ENCODE results near the gene SHROOM1. TPM values are rescaled to one million over a fixed set of nuclear protein-coding genes. Genes with fewer than 3 reads are reported as not detected.
"Not testable (repeated sequence)": the region's sequence is repeated elsewhere in the genome, so short reads cannot be mapped to it uniquely, and the experiment has no call there.

Gene SHROOM1
- total RNA-seq, 1 experiment from 2014 or later: 23.3 TPM

GRCh38 chr5:132804219-132804618 is 26.2 kb downstream of the SHROOM1 start:
- intact Hi-C loops (cut with micrococcal nuclease; ENCODE audit: unreplicated experiment); H3K4me2 ChIP-seq; H3K4me1 ChIP-seq (replicated peaks; ENCODE audit: insufficient read depth); POLR2A ChIA-PET (ENCODE audit: unreplicated experiment); CTCF ChIA-PET; H3K27ac ChIP-seq; H3K27me3 ChIP-seq (ENCODE audit: insufficient read depth, low read depth); DNase-seq; H4K20me1 ChIP-seq (ENCODE audit: insufficient read depth); H3F3A ChIP-seq (ENCODE audit: insufficient read depth, low read depth); BruUV-seq (replicated peaks); H3K4me3 ChIP-seq; H3K36me3 ChIP-seq (ENCODE audit: low read depth); H3K79me2 ChIP-seq (ENCODE audit: low read depth); H2AFZ ChIP-seq; H3K9me2 ChIP-seq (ENCODE audit: insufficient read depth); H3K9me3 ChIP-seq (ENCODE audit: insufficient read depth, low read depth): not testable (repeated sequence)

GRCh38 chr5:132802685-132803066 is 27.8 kb downstream of the SHROOM1 start:
- intact Hi-C loops (cut with micrococcal nuclease; ENCODE audit: unreplicated experiment); POLR2A ChIA-PET (ENCODE audit: unreplicated experiment); H3K27me3 ChIP-seq (ENCODE audit: insufficient read depth, low read depth); H3K79me2 ChIP-seq (ENCODE audit: low read depth); H3F3A ChIP-seq (ENCODE audit: insufficient read depth, low read depth); BruUV-seq (replicated peaks); H3K9me2 ChIP-seq (ENCODE audit: insufficient read depth); H2AFZ ChIP-seq; H3K36me3 ChIP-seq (ENCODE audit: low read depth); H3K27ac ChIP-seq; DNase-seq; CTCF ChIA-PET; H3K4me2 ChIP-seq; H3K4me1 ChIP-seq (replicated peaks; ENCODE audit: insufficient read depth); H3K4me3 ChIP-seq; H3K9me3 ChIP-seq (ENCODE audit: insufficient read depth, low read depth); H4K20me1 ChIP-seq (ENCODE audit: insufficient read depth): not testable (repeated sequence)

- Histone ChIP-seq H3F3A (ENCODE audit: insufficient read depth, low read depth) (no peaks in the 10 kb centered on the region), H3K4me3 (no peak overlapping the region), H3K79me2 (ENCODE audit: low read depth) (no peaks in the 10 kb centered on the region), H2AFZ (no peak overlapping the region), H3K27ac (no peak overlapping the region), H3K4me1 (replicated peaks; ENCODE audit: insufficient read depth) (no peaks in the 10 kb centered on the region), H3K27me3 (ENCODE audit: insufficient read depth, low read depth) (0 out of 2 replicates have a peak, but pooled peaks cover 4% of the 10 kb centered on the region), H3K9me3 (ENCODE audit: insufficient read depth, low read depth) (no peaks in the 10 kb centered on the region), H3K9me2 (ENCODE audit: insufficient read depth) (no peaks in the 10 kb centered on the region), H4K20me1 (ENCODE audit: insufficient read depth) (no peaks in the 10 kb centered on the region), H3K36me3 (ENCODE audit: low read depth) (no peaks in the 10 kb centered on the region), H3K4me2 (no peak overlapping the region)
- ChIA-PET POLR2A (ENCODE audit: unreplicated experiment) (no interaction called here), CTCF (no interaction called here)
- TF ChIP-seq CTCF (conservative IDR thresholded peaks at IDR 0.05) (no peak), EZH2 (IDR thresholded peaks at IDR 0.05; ENCODE audit: low read depth) (no peak)
- DNase-seq: no peak
- no TSS peak for BruUV-seq (replicated peaks)
- intact Hi-C loops (cut with micrococcal nuclease; ENCODE audit: unreplicated experiment): no loop called here
Measured at GRCh38 chr5:132802044-132802684, 28.3 kb downstream of the SHROOM1 start.

- H3K9me3 ChIP-seq (ENCODE audit: insufficient read depth, low read depth): no peaks in the 10 kb centered on the region
- H3K27ac ChIP-seq: no peak overlapping the region
- CTCF ChIA-PET: no interaction called here
- intact Hi-C loops (cut with micrococcal nuclease; ENCODE audit: unreplicated experiment): no loop called here
- TF ChIP-seq CTCF (conservative IDR thresholded peaks at IDR 0.05): no peak
- no peak for TF ChIP-seq EZH2 (IDR thresholded peaks at IDR 0.05; ENCODE audit: low read depth)
- H4K20me1 ChIP-seq (ENCODE audit: insufficient read depth): no peaks in the 10 kb centered on the region
- H3K79me2 ChIP-seq (ENCODE audit: low read depth): no peaks in the 10 kb centered on the region
- no peaks in the 10 kb centered on the region for H3F3A ChIP-seq (ENCODE audit: insufficient read depth, low read depth)
- no peaks in the 10 kb centered on the region for H3K36me3 ChIP-seq (ENCODE audit: low read depth)
- DNase-seq: no peak
- H2AFZ ChIP-seq: no peak overlapping the region
- POLR2A ChIA-PET (ENCODE audit: unreplicated experiment): no interaction called here
- no peak overlapping the region for H3K4me3 ChIP-seq
- H3K27me3 ChIP-seq (ENCODE audit: insufficient read depth, low read depth): 0 out of 2 replicates have a peak, but pooled peaks cover 4% of the 10 kb centered on the region
- BruUV-seq (replicated peaks): no TSS peak
- H3K4me2 ChIP-seq: no peak overlapping the region
- H3K9me2 ChIP-seq (ENCODE audit: insufficient read depth): no peaks in the 10 kb centered on the region
- H3K4me1 ChIP-seq (replicated peaks; ENCODE audit: insufficient read depth): no peaks in the 10 kb centered on the region
Measured at GRCh38 chr5:132800545-132800944, 29.9 kb downstream of the SHROOM1 start.
